ENCODE results near the gene SELENOM. TPM values are rescaled to one million over a fixed set of nuclear protein-coding genes. Genes with fewer than 3 reads are reported as not detected.

The SELENOM gene
- total and polyA plus RNA-seq, 3 experiments from 2014 or later, result 14.6 to 138 (median 15.4) TPM

DNA sequence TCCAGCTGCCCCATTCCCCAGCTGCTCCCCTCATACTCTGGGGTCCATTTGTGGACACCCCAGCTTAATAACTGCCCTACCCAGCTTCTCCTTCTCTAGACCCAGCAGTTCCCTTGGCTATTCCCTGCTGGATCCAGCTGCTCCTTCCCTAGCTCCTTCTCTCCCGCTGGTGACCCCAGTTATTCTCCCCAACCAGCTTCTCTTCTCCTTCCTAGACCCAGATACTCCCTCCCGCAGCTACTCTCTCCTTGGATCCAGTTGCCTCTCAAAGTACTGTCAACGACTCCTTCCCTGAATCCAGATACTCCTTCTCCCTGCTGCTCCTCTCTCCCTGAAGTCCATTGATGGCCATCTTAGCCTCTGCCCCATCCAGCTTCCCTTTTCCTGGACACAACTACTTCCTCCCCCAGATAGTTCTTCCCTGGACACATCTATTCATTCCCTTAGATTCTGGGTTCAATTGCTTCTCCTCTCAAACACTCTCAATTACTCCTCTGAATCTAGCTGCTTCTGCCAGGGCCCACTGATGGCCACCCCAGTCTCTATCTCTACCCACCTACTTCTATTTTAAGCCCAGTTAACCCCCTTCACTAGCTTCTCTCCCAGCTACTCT lies 11.6 kb downstream of the SELENOM start:
- Histone ChIP-seq H3K36me3 (ENCODE audit: insufficient read depth, low read length) (no peaks in the 10 kb centered on the region), H3K27me3 (ENCODE audit: insufficient read depth, low read length, poor library complexity, severe bottlenecking) (no peaks in the 10 kb centered on the region), H3K4me1 (ENCODE audit: insufficient read depth, low read length) (no peaks in the 10 kb centered on the region), H3K27ac (ENCODE audit: low read depth, low read length) (no peak overlapping the region), H3K9me3 (ENCODE audit: low read length) (no peaks in the 10 kb centered on the region), H3K4me3 (ENCODE audit: low read length) (no peak overlapping the region)
- H3K27me3 Mint-ChIP-seq, result no peaks in the 10 kb centered on the region
- no peak for DNase-seq
- no peak overlapping the region for H3K4me3 Mint-ChIP-seq
- no peaks in the 10 kb centered on the region for H3K4me1 Mint-ChIP-seq
- ChIA-PET CTCF (interaction anchor here (1.3 to 1.4 kb wide), 2 partner anchors 10 to 11 kb away, joined by 3 to 10 read pairs; no protein-coding TSS in a partner anchor), POLR2A (no interaction called here)
- no peaks in the 10 kb centered on the region for H3K9me3 Mint-ChIP-seq
- H3K27ac Mint-ChIP-seq, result peak overlapping the region in 1 of 8 donors; percentile 43
- no peaks in the 10 kb centered on the region for H3K36me3 Mint-ChIP-seq

- Histone ChIP-seq H3K9me3 (ENCODE audit: low read length) (no peaks in the 10 kb centered on the region), H3K36me3 (ENCODE audit: insufficient read depth, low read length) (no peaks in the 10 kb centered on the region), H3K4me1 (ENCODE audit: insufficient read depth, low read length) (no peaks in the 10 kb centered on the region), H3K27me3 (ENCODE audit: insufficient read depth, low read length, poor library complexity, severe bottlenecking) (no peaks in the 10 kb centered on the region), H3K4me3 (ENCODE audit: low read length) (no peak overlapping the region), H3K27ac (ENCODE audit: low read depth, low read length) (no peak overlapping the region)
- H3K9me3 Mint-ChIP-seq, result no peaks in the 10 kb centered on the region
- CTCF ChIA-PET, result interaction anchor here (1.3 to 1.5 kb wide), 3 partner anchors 9 to 11 kb away, joined by 3 to 4 read pairs (median 3); no protein-coding TSS in a partner anchor
- no peaks in the 10 kb centered on the region for H3K4me1 Mint-ChIP-seq
- no peak overlapping the region for H3K4me3 Mint-ChIP-seq
- no peaks in the 10 kb centered on the region for H3K36me3 Mint-ChIP-seq
- H3K27me3 Mint-ChIP-seq, result no peaks in the 10 kb centered on the region
- DNase-seq, result no peak
- H3K27ac Mint-ChIP-seq, result peak overlapping the region in 2 of 8 donors; percentile 27 to 43
- POLR2A ChIA-PET, result interaction anchor here (1.0 kb wide), 1 partner anchor 13 kb away, joined by 8 read pairs; the partner anchor contains the start of gene SELENOM
Measured at GRCh38 chr22:31094741-31095140, 12.6 kb downstream of the SELENOM start.

- H3K9me3 Mint-ChIP-seq, result no peaks in the 10 kb centered on the region
- H3K4me3 Mint-ChIP-seq, result no peak overlapping the region
- ChIA-PET POLR2A (interaction anchor here (1.0 kb wide), 1 partner anchor 13 kb away, joined by 8 read pairs; the partner anchor contains the start of gene SELENOM), CTCF (interaction anchor here (1.4 to 1.5 kb wide), 2 partner anchors 9 kb away, joined by 3 to 4 read pairs; no protein-coding TSS in a partner anchor)
- Histone ChIP-seq H3K27ac (ENCODE audit: low read depth, low read length) (no peak overlapping the region), H3K4me1 (ENCODE audit: insufficient read depth, low read length) (no peaks in the 10 kb centered on the region), H3K9me3 (ENCODE audit: low read length) (no peaks in the 10 kb centered on the region), H3K4me3 (ENCODE audit: low read length) (no peak overlapping the region), H3K27me3 (ENCODE audit: insufficient read depth, low read length, poor library complexity, severe bottlenecking) (no peaks in the 10 kb centered on the region), H3K36me3 (ENCODE audit: insufficient read depth, low read length) (no peaks in the 10 kb centered on the region)
- H3K27ac Mint-ChIP-seq, result peak overlapping the region in 1 of 8 donors; percentile 4
- H3K4me1 Mint-ChIP-seq, result no peaks in the 10 kb centered on the region
- no peak for DNase-seq
- H3K27me3 Mint-ChIP-seq, result no peaks in the 10 kb centered on the region
- H3K36me3 Mint-ChIP-seq, result no peaks in the 10 kb centered on the region
Measured at GRCh38 chr22:31094021-31094551, 13.3 kb downstream of the SELENOM start.

- Mint-ChIP-seq H3K27ac (no peak overlapping the region), H3K4me3 (no peak overlapping the region), H3K9me3 (no peaks in the 10 kb centered on the region), H3K36me3 (no peaks in the 10 kb centered on the region), H3K4me1 (no peaks in the 10 kb centered on the region), H3K27me3 (no peaks in the 10 kb centered on the region)
- Histone ChIP-seq H3K27me3 (ENCODE audit: insufficient read depth, low read length, poor library complexity, severe bottlenecking) (no peaks in the 10 kb centered on the region), H3K27ac (ENCODE audit: low read depth, low read length) (no peak overlapping the region), H3K36me3 (ENCODE audit: insufficient read depth, low read length) (no peaks in the 10 kb centered on the region), H3K9me3 (ENCODE audit: low read length) (no peaks in the 10 kb centered on the region), H3K4me1 (ENCODE audit: insufficient read depth, low read length) (no peaks in the 10 kb centered on the region), H3K4me3 (ENCODE audit: low read length) (no peak overlapping the region)
- DNase-seq, result peak in 1 of 5 donors; percentile 31
- POLR2A ChIA-PET, result no interaction called here
- CTCF ChIA-PET, result interaction anchor here (1.4 to 1.5 kb wide), 2 partner anchors 8 to 10 kb away, joined by 3 to 4 read pairs; no protein-coding TSS in a partner anchor
Measured at GRCh38 chr22:31093086-31093850, 14.1 kb downstream of the SELENOM start.

GRCh38 chr22:31092161-31092560 lies 15.2 kb downstream of the SELENOM start:
- Histone ChIP-seq H3K27ac (ENCODE audit: low read depth, low read length) (no peak overlapping the region), H3K4me1 (ENCODE audit: insufficient read depth, low read length) (no peaks in the 10 kb centered on the region), H3K36me3 (ENCODE audit: insufficient read depth, low read length) (no peaks in the 10 kb centered on the region), H3K9me3 (ENCODE audit: low read length) (no peaks in the 10 kb centered on the region), H3K27me3 (ENCODE audit: insufficient read depth, low read length, poor library complexity, severe bottlenecking) (no peaks in the 10 kb centered on the region), H3K4me3 (ENCODE audit: low read length) (no peak overlapping the region)
- Mint-ChIP-seq H3K4me1 (no peaks in the 10 kb centered on the region), H3K4me3 (no peak overlapping the region), H3K27ac (no peak overlapping the region), H3K27me3 (no peaks in the 10 kb centered on the region), H3K9me3 (no peaks in the 10 kb centered on the region), H3K36me3 (no peaks in the 10 kb centered on the region)
- peak in 1 of 5 donors; percentile 0 for DNase-seq
- POLR2A ChIA-PET, result no interaction called here
- CTCF ChIA-PET, result no interaction called here

DNA sequence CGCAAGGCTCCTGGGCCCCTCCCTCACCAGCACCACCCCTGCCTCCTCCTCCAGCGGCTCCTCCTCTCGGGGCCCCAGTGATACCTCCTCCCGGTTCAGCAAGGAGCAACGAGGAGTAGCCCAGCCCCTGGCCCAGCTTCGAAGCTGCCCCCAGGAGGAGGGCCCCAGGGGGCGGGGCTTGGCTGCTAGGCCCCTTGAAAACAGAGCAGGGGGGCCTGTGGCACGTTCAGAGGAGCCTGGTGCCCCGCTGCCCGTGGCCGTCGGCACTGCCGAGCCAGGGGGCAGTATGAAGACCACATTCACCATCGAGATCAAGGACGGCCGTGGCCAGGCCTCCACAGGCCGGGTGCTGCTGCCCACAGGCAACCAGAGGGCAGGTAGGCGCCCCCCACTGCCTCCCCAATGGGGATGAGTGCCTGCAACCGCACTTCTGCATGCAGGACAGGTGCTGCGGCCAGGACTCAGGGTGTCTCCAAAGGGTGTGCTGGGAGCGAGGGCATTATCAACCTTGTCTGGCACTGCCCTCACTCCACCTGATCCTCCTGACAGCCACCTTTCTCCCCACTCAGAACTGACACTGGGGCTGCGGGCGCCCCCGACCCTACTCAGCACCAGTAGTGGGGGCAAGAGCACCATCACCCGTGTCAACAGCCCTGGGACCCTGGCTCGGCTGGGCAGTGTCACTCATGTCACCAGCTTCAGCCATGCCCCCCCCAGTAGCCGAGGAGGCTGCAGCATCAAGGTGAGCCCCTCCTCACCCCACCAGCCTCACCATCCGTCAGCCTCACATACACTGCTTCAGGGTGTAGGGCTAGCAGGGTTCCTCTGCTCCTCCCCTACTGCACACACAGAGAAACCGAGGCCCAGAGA lies 16.0 kb downstream of the SELENOM start:
- Histone ChIP-seq H3K4me1 (ENCODE audit: insufficient read depth, low read length) (no peaks in the 10 kb centered on the region), H3K36me3 (ENCODE audit: insufficient read depth, low read length) (no peaks in the 10 kb centered on the region), H3K4me3 (ENCODE audit: low read length) (no peak overlapping the region), H3K9me3 (ENCODE audit: low read length) (no peaks in the 10 kb centered on the region), H3K27ac (ENCODE audit: low read depth, low read length) (no peak overlapping the region), H3K27me3 (ENCODE audit: insufficient read depth, low read length, poor library complexity, severe bottlenecking) (no peaks in the 10 kb centered on the region)
- Mint-ChIP-seq H3K27ac (no peak overlapping the region), H3K4me3 (no peak overlapping the region), H3K9me3 (no peaks in the 10 kb centered on the region), H3K36me3 (no peaks in the 10 kb centered on the region), H3K4me1 (no peaks in the 10 kb centered on the region), H3K27me3 (no peaks in the 10 kb centered on the region)
- peak in 1 of 5 donors; percentile 15 for DNase-seq
- ChIA-PET CTCF (no interaction called here), POLR2A (no interaction called here)

DNA sequence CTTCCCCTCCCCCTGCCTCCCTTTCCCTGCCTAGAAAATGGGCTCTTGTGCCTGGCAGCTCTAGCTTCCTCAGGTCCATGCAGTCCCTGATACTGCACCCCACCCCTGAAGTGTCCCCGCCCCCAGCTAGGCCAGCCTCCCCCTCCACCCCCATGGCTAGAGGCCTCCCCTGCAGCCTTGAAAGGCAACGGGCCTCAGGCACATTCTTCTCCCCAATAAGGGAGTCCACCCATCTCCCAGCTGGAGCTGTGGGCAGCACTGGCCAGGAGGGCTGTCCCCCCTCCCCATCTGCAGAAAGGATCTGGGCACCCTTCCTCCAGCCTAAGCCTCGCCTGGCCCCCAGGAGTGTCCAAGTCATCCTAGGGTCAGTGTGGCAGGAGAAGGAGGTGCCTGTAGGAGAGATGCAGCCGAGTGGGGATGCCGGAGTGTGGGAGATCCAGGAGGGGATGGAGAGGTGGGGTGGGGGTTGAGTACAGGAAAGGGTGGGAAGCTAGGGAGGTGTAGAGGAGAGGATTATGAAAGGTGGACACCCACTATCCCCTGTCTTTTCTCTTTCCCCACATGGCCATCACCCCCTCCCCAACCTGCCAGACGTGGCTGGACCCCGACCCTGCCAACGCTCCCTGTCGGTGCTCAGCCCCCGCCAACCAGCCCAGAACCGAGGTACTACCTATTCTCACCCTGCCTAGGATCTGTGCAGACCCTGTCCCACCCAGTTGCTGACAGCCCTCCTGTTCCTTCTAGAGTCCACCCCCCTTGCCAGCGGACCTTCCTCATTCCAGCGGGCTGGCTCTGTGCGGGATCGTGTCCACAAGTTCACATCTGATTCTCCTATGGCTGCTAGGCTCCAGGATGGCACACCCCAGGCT lies 16.9 kb downstream of the SELENOM start:
- CTCF ChIA-PET, result interaction anchor here (0.9 to 1.1 kb wide), 2 partner anchors 136 to 140 kb away, joined by 3 read pairs; no protein-coding TSS in a partner anchor
- Histone ChIP-seq H3K4me1 (ENCODE audit: insufficient read depth, low read length) (no peaks in the 10 kb centered on the region), H3K27ac (ENCODE audit: low read depth, low read length) (no peak overlapping the region), H3K4me3 (ENCODE audit: low read length) (no peak overlapping the region), H3K9me3 (ENCODE audit: low read length) (no peaks in the 10 kb centered on the region), H3K27me3 (ENCODE audit: insufficient read depth, low read length, poor library complexity, severe bottlenecking) (no peaks in the 10 kb centered on the region), H3K36me3 (ENCODE audit: insufficient read depth, low read length) (no peaks in the 10 kb centered on the region)
- Mint-ChIP-seq H3K27ac (no peak overlapping the region), H3K4me3 (no peak overlapping the region), H3K4me1 (no peaks in the 10 kb centered on the region), H3K27me3 (no peaks in the 10 kb centered on the region), H3K36me3 (no peaks in the 10 kb centered on the region), H3K9me3 (no peaks in the 10 kb centered on the region)
- POLR2A ChIA-PET, result no interaction called here
- DNase-seq, result peak in 1 of 5 donors; percentile 37
